GM19438 (cell line): ENCODE results near the gene PDE11A.

Experiments
- ATAC-seq: cut with Tn5 transposase; IDR thresholded peaks from one replicate; pipeline ENCODE4 v1.9.1; 2021; ENCODE audit warnings: low read depth; ENCODE audit not compliant: unreplicated experiment

The PDE11A gene

GRCh38 chr2:177733322-177733855 is 339.2 kb downstream of the PDE11A start:
- no peak for ATAC-seq

DNA sequence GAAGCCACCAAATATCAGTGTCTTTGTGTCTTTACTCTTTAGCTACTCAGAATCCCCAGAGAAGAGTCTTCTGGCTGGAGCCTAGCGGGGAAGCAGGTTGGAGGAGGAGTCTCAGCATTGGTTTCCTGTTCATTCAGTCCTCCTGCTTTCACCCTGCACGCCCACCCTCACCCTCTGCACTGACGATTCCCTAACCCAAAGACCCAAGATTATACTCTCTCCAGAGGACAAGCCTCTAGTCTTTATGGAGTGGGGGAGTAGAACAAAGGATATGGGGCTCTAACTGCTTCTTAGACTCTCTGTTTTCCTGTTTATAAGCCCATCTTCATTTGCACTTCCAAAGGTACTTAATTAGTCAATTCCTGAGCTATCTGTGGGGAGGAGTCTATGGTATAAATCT is 341.2 kb downstream of the PDE11A start:
- no peak for ATAC-seq

DNA sequence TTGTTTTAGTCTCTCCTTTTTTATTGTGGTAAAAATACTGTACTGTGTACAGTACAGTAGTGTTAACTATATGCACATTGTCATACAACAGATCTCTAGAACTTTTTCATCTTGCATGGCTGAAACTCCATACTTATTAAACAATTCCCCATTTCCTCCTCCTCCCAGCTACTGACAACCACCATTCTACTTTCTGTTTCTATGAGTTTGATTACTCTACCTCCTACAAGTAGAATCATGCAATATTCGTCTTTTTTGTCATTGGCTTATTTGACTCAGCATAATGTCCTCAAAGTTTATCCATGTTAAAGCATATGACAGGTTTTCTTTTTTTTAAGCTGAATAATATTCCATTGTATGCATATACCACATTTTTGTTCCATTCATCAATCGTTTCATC is 341.8 kb downstream of the PDE11A start:
- no peak for ATAC-seq

GRCh38 chr2:177730363-177730762 is 342.2 kb downstream of the PDE11A start:
- ATAC-seq: no peak

DNA sequence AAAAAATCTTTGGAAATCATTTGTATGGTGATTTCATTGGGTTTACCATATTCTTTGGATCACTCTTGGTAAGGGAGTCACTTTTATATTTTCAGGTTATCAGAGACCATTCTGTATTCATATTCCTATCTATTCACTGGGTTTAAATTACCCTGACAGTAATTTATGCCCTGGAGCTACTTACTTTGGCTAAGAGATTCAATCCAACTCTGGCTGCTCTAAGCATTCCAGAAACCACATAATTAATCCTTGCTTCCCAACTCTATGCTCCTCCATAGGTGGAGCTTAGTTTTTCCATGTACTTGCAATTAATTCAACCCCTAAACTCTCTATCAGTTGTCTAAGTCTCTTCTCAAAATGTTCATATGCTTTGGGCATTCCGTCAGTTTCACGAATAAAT is 343.7 kb downstream of the PDE11A start:
- no peak for ATAC-seq

- no peak for ATAC-seq
Measured at GRCh38 chr2:177728399-177728765, 344.2 kb downstream of the PDE11A start.

DNA sequence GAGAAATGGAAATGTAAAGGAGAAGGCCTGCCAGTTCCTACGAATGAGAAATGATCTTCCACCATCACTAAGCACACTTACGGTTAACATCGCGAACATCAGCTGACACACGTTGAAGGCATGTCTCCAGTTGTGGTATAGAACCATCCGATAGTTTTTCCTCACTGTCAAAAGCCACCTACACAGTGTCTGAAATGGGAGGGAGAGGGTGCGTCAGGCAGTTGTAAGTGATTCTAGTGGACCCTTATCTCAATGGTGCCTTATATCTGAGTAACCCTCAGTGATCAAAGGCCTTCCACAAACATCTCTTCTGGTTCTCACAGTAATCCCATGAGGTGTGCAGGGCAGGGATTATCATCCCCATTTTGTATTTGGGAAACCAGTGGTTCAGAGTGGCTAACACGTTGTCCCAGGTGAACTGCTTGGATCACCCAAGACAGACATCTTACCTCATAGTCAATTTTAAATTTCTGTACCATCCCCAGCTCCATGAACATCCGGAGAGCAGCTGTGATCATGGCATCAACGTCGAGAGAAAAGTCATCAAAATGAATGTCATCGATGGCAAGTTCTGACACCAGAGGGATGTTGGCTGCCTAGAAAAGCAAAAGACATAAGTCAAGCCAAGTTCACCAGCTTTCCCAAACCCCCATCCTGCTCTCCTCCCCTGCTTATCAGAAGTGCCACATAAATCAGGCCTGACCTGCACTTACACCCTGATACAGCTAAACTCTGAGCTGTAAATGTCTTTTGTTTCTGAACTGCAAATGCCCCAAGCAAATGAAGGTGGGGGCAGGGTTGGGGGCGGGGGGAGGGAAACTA is 344.8 kb downstream of the PDE11A start:
- ATAC-seq: no peak

DNA sequence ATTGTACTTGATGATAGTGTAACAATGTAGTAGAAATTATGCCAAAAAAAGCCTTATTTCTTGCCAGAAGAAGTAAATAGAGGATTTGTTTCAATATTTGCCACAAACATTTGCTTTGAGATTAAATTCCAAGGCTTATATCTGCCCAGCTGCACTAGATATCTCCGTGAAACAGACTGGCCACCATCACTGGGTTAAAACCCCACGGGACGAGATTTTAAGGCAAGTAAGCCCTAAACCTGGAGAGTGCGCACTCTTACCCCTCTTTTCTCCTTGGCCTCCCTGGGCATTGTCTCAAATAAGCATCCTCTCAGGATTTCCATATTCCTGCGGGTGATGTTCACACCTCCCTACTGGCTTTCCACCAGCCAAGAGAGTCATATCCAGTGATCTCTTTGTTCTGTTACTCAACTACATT is 345.6 kb downstream of the PDE11A start:
- no peak for ATAC-seq

DNA sequence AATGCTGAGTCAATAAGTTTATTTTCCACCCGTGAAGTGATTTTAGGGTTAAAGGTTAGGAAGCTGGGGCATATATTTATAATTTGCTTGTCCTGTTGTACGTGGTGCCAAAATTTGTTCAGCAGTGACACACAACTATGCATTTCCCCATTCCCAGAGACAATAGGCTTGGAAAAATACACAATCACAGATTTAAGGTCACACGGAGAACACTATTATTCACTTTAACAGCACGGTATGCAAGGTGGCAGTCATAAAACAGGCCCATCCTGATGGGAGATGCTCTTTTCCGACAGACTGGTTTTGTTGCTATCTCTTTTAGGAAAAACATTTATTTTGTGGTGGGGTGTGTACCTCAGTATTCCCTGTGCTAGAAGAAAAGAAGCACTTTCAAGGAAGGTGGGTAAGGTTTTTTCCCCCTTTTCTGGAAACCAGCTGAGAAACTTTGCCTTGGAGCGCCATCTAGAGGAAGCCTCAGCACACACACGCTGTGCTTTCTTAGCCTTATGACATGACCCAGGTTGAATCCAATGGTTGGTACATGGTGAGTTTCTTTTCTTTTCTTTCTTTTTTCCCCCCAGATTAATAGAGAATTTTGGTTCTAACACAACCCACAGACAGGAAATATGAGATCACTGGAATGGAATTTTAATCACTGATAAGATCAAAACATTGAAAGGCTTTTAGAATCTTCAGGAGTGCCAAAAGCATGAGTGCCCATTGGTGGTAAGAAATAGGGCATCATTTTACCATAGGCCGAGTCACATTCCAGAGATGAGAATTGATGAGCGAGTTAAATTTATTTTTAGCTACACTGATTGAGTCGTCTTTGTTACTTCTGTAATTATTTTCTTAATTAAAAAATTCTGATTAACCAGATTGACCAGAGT is 347.9 kb downstream of the PDE11A start:
- ATAC-seq: no peak

DNA sequence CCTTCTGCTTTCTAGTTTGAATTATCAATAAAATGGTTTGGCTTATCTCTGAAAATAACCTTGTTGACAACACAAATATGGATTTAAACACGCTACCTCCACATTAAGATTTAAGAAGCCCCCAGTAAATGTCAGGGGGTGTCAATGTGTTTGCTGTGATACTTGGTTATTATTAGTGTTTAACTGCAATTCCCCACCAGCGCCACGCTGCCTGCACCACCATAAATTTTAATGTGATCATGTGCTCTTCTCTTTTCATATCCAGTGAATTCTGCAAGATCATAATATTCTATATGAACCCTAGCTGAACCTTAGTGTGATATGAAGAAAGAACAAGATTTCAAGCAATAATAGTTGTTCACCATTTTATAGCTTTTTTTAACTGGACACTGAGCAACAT is 349.3 kb downstream of the PDE11A start:
- ATAC-seq: no peak

DNA sequence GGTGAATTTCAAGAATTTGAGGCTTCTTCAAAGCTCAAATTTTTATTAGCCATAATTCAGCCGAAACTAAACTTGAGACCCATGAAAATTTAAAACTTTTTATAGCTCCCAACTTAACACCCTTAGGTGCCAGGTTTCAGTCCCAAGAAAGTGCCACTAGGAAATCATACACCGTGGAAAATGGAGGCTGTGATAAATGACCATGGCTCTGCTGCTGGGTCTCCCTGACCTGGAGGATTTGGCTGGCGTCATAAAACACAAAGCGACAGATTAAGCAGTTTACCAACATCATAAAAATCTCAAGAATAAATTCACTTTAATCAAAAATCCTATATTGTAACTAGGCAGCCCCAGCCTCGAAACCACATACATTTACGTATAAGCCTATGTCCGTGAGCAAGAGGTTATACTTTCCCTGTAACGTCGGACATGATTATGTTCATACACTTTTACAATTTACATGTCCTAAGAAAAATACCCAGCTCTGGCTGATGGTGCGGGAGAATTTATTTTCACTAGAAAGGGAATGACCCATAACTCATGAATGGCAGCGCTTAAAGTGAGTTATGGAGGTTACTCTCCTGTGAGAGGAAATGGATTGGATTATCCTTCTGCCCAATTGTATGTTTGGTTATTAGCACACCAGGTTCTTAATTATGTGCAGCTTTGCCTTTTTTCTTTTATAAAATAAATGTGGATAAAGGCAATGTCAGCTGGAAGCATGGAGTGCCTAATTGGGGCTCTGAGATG is 350.6 kb downstream of the PDE11A start:
- no peak for ATAC-seq

DNA sequence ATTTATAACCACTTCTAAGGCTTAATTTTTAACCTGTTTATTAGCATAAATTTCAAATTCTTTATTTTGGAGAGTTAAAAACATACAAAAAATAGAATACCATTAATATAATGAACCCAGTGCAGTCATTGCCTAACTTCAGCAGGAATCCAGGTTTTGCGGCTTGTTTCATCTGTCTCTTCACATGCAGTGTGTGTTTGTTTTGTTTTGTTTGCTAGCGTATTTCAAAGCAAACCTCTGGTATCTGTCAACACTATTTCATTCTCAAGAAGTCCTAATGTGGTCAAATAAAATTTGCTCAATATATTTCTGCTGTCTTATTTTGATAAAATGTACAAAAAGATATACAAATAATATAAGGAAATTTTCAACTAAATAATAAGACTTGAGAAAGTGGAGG is 351.5 kb downstream of the PDE11A start:
- ATAC-seq: no peak

- ATAC-seq: no peak
Measured at GRCh38 chr2:177717831-177718618, 354.6 kb downstream of the PDE11A start.

DNA sequence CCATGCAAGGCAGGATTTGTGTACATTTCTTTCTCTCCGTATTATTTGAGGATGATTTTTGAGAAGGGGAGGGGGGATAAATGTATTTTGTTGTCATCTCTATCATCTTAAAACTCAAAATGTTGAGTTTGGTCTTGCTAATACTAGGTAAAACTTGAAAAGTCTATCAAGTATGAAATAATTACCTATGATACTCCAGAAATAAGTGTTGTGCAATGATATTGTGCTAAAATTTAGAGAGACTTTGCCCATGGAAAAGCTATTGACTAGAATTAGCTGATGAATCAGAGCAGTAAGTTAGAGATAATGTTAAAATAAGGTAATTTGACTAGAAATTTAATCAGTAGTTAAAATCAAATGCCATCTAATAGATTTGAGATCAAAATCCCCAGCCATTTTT is 356.1 kb downstream of the PDE11A start:
- ATAC-seq: no peak

DNA sequence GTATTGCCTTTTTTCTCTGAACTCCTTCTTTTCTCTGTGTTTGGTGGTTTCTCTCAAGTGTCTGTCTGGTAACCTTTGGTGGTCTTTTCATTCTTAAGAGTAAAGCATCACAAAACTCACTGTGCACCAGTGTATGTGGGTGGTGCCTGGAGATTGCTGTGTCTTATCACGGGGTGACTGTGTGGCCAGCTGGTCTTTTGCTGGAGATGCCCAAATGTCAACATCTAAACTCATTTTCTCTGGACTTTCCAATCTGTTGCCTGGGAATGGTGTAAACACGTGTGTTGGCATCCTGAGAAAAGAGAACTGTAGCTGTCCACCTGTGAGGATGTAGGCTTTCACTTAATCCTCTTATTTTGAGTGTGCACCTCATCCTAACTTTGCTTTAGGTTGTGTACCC is 356.8 kb downstream of the PDE11A start:
- ATAC-seq: no peak

DNA sequence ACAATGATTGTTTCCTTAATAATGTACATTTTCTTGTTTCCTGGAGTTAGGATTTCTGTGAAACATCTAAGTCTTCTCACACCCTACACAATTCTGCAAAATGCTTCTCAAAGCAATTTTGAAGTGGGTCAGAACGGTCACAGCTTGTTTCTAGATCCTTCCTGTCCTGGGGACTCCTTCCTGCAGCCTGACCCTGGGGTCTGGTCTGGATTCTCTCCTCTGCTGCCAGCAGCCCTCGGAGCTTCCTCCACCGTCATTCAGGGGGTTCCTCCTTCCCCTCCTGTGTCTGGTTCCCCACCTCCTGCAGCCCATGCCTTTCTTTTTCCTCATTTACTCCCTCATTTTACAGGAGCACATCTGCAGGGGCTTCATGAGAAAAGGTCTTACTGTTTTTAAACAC is 357.9 kb downstream of the PDE11A start:
- no peak for ATAC-seq

DNA sequence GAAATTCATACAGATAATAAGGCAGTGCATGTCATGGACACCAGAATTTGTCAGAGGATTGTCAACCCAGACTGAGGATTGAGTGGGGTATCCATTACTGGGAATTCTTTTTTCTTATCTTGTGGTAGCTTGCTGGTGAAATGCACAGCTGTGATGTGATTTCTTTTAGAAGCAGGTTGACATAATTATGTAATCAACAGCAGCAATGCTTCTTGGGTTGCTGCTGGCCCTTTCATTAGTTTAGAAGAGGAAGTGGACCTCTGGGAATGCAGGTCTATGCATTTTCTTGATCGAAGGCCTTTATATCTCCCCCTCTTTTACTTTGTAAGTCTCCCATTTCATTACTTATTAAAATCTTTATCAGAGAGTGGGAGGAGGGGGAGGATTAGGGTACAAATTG is 360.1 kb downstream of the PDE11A start:
- no peak for ATAC-seq

GRCh38 chr2:177711483-177712265 is 360.9 kb downstream of the PDE11A start:
- no peak for ATAC-seq

GRCh38 chr2:177710889-177711288 is 361.7 kb downstream of the PDE11A start:
- no peak for ATAC-seq
